Endothelial cell of umbilical vein (primary cell): ENCODE measurements around the gene PYHIN1.

Experiments used
- EZH2 ChIP-seq: IDR thresholded peaks from 2 replicates; pipeline ENCODE4 v1.6.1; 2012; ENCODE audit warnings: borderline replicate concordance, low read depth, mild to moderate bottlenecking, moderate library complexity, low read length, inconsistent platforms; ENCODE audit not compliant: severe bottlenecking
- JUN ChIP-seq: IDR thresholded peaks from 2 replicates; pipeline ENCODE4 v1.6.1; 2011; ENCODE audit warnings: borderline replicate concordance, low read depth; ENCODE audit not compliant: insufficient read length, insufficient read depth
- MYC ChIP-seq: IDR thresholded peaks from one replicate; pipeline ENCODE4 v1.6.1; 2011; ENCODE audit warnings: mild to moderate bottlenecking, low read depth, low read length
- POLR2A ChIP-seq: IDR thresholded peaks from 2 replicates; pipeline ENCODE4 v1.6.1; 2012; ENCODE audit warnings: low read depth, mild to moderate bottlenecking, control low read depth, low read length
- POLR2AphosphoS5 ChIP-seq: IDR thresholded peaks from 2 replicates; pipeline ENCODE4 v1.6.1; 2012; ENCODE audit warnings: low read depth, mild to moderate bottlenecking, control low read depth, low read length, moderate library complexity; ENCODE audit not compliant: insufficient read depth
- TF ChIP-seq, protein P1 (sequence below), 2 donors: IDR thresholded peaks; 1 replicate in 1 of 2; 2 replicates in 1 of 2; pipeline ENCODE4 v1.5.1; 2011; ENCODE audit warnings: low read length in 2 of 2, mild to moderate bottlenecking in 2 of 2, moderate library complexity in 2 of 2, control low read depth in 1 of 2, inconsistent platforms in 1 of 2, low read depth in 1 of 2; ENCODE audit not compliant: insufficient read depth in 1 of 2; ENCODE audit errors: extremely low read depth in 1 of 2
- TF ChIP-seq, protein P2 (sequence below): IDR thresholded peaks from 2 replicates; pipeline ENCODE4 v1.6.1; 2011; ENCODE audit not compliant: insufficient read depth, insufficient read length

DNA sequence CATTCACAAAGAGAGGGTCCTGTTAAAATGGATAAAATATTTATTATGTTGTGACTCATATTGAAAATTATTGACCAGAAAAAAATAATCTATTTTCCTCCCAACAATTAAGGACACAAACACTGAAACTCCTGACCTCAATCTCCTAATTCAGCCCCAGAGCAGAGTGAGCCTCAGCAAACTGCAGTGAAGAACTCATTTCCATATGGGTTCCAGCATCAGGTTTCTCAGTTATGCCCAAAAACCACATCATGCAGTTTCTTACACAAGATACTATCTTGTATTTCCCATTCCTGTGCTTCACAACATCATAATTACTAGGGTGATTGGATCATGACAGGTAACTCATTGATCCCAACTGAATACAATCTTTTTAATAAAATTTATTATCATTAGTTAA, 15.4 kb downstream of the PYHIN1 start:
- TF ChIP-seq, protein P1, sequence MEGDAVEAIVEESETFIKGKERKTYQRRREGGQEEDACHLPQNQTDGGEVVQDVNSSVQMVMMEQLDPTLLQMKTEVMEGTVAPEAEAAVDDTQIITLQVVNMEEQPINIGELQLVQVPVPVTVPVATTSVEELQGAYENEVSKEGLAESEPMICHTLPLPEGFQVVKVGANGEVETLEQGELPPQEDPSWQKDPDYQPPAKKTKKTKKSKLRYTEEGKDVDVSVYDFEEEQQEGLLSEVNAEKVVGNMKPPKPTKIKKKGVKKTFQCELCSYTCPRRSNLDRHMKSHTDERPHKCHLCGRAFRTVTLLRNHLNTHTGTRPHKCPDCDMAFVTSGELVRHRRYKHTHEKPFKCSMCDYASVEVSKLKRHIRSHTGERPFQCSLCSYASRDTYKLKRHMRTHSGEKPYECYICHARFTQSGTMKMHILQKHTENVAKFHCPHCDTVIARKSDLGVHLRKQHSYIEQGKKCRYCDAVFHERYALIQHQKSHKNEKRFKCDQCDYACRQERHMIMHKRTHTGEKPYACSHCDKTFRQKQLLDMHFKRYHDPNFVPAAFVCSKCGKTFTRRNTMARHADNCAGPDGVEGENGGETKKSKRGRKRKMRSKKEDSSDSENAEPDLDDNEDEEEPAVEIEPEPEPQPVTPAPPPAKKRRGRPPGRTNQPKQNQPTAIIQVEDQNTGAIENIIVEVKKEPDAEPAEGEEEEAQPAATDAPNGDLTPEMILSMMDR (IDR thresholded peaks at IDR 0.05; ENCODE audit: extremely low read depth in 1 of 2, insufficient read depth in 1 of 2, low read depth in 1 of 2, low read length in 2 of 2): no peak
- no peak for TF ChIP-seq POLR2AphosphoS5
- TF ChIP-seq EZH2: no peak
- TF ChIP-seq JUN: no peak
- TF ChIP-seq POLR2A: no peak
- no peak for TF ChIP-seq MYC
- TF ChIP-seq, protein P2, sequence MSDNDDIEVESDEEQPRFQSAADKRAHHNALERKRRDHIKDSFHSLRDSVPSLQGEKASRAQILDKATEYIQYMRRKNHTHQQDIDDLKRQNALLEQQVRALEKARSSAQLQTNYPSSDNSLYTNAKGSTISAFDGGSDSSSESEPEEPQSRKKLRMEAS: no peak
